ENCODE data around the gene RUNX1. TPM values are rescaled to one million over a fixed set of nuclear protein-coding genes. Genes with fewer than 3 reads are reported as not detected.

The RUNX1 gene
- total and polyA plus RNA-seq, 2 donors (not counting 1 experiment from before 2014, with no cell fraction given): 26.3 to 73.0 TPM

DNA sequence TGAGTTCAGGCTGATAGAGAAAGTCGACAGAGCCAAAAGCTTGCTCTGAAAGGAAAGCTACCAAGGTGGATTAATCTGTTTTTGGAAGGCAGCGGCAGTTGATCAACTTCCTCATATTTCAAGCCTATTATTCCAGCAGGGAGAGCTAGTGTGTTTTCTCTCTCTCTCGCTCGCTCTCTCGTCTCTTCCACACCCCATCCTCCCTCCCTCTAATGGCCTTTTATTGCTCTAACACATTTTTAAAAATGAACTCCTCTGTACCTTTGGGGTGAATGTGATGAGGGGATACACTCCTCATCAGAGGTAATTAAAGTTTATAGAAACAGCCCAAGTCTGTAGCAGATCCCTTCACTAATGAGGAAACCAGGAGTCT is 253.9 kb downstream of the RUNX1 start:
- no peaks in the 10 kb centered on the region for H3K4me1 Mint-ChIP-seq
- H2AFZ ChIP-seq (ENCODE audit: insufficient read depth, low read depth, low read length, poor library complexity, severe bottlenecking): no peak overlapping the region
- H3K4me3 Mint-ChIP-seq: no peak overlapping the region
- no peaks in the 10 kb centered on the region for H4K20me1 ChIP-seq (ENCODE audit: control insufficient read depth, insufficient read depth, low read length, poor library complexity, severe bottlenecking)
- no peaks in the 10 kb centered on the region for H3K27me3 ChIP-seq (replicated peaks in 1 of 4; ENCODE audit: control extremely low read depth in 1 of 4, control insufficient read depth in 3 of 4, insufficient read depth in 4 of 4, low read length in 3 of 4)
- H3K4me1 ChIP-seq (ENCODE audit: control insufficient read depth in 2 of 2, insufficient read depth in 2 of 2, low read length in 2 of 2): no peaks in the 10 kb centered on the region
- TF ChIP-seq, protein P1, sequence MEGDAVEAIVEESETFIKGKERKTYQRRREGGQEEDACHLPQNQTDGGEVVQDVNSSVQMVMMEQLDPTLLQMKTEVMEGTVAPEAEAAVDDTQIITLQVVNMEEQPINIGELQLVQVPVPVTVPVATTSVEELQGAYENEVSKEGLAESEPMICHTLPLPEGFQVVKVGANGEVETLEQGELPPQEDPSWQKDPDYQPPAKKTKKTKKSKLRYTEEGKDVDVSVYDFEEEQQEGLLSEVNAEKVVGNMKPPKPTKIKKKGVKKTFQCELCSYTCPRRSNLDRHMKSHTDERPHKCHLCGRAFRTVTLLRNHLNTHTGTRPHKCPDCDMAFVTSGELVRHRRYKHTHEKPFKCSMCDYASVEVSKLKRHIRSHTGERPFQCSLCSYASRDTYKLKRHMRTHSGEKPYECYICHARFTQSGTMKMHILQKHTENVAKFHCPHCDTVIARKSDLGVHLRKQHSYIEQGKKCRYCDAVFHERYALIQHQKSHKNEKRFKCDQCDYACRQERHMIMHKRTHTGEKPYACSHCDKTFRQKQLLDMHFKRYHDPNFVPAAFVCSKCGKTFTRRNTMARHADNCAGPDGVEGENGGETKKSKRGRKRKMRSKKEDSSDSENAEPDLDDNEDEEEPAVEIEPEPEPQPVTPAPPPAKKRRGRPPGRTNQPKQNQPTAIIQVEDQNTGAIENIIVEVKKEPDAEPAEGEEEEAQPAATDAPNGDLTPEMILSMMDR (IDR thresholded peaks at IDR 0.05): no peak
- no peak for TF ChIP-seq EZH2 (IDR thresholded peaks at IDR 0.05; ENCODE audit: borderline replicate concordance, insufficient read depth, low read depth, low read length, poor library complexity, severe bottlenecking)
- no peaks in the 10 kb centered on the region for H3K27me3 Mint-ChIP-seq
- no peak for DNase-seq
- no peaks in the 10 kb centered on the region for H3K9me3 Mint-ChIP-seq (ENCODE audit: insufficient read depth)
- H3K36me3 ChIP-seq (replicated peaks in 1 of 2; ENCODE audit: control extremely low read depth in 1 of 2, control insufficient read depth in 1 of 2, extremely low read depth in 1 of 2, insufficient read depth in 2 of 2, low read length in 1 of 2): peaks cover 0 to 64% of the 10 kb centered on the region in 2 experiments
- WGBS (ENCODE audit: insufficient coverage): no CpG with 5 or more reads among the region's 5 CpGs
- H3K9me3 ChIP-seq (ENCODE audit: control extremely low read depth in 1 of 3, control insufficient read depth in 2 of 3, insufficient read depth in 1 of 3, low read length in 2 of 3): peaks cover 0 to 10% (median 0%) of the 10 kb centered on the region in 3 donors
- intact Hi-C loops (cut with micrococcal nuclease): no loop called here
- ATAC-seq (ENCODE audit: low read depth): no peak
- no peak overlapping the region for H3K27ac Mint-ChIP-seq
- H3K79me2 ChIP-seq (ENCODE audit: control insufficient read depth, insufficient read depth, low read length): no peaks in the 10 kb centered on the region
- H3K4me3 ChIP-seq (ENCODE audit: control extremely low read depth in 1 of 5, extremely low read depth in 1 of 5, insufficient read depth in 1 of 5, low read depth in 2 of 5, low read length in 4 of 5): no peak overlapping the region
- ChIA-PET POLR2A (no interaction called here), CTCF (no interaction called here)
- H3K27ac ChIP-seq (ENCODE audit: low read length in 2 of 2): no peak overlapping the region
- H3K4me2 ChIP-seq (replicated peaks; ENCODE audit: low read depth, low read length, poor library complexity, severe bottlenecking): no peak overlapping the region
- H3K9ac ChIP-seq (ENCODE audit: low read length): no peak overlapping the region

DNA sequence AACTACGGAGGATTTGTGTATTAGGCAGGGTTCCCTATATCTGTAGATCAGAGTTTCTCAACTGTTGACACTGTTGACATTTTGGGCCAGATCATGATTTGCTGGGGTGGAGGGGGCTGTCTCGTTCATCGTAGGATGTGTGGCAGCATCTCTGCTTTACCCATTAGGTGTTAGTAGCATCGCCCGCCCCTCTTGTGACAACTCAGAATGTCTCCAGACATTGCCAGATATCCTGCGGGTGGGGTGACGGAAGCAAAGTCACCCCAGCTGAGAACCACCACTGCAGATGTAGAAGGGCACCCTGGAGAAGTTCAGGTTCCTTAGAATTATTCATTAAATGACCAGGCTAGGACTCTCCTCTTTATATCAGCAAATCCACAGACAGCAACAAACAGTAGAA is 254.4 kb downstream of the RUNX1 start:
- H3K4me1 Mint-ChIP-seq: no peaks in the 10 kb centered on the region
- no peak overlapping the region for H3K27ac Mint-ChIP-seq
- ATAC-seq (ENCODE audit: low read depth): no peak
- H4K20me1 ChIP-seq (ENCODE audit: control insufficient read depth, insufficient read depth, low read length, poor library complexity, severe bottlenecking): no peaks in the 10 kb centered on the region
- no peak for DNase-seq
- no peak overlapping the region for H3K27ac ChIP-seq (ENCODE audit: low read length in 2 of 2)
- no peak overlapping the region for H3K4me3 Mint-ChIP-seq
- no peak overlapping the region for H2AFZ ChIP-seq (ENCODE audit: insufficient read depth, low read depth, low read length, poor library complexity, severe bottlenecking)
- H3K9ac ChIP-seq (ENCODE audit: low read length): no peak overlapping the region
- 100% methylated on average over 6 of the region's 7 CpGs for WGBS (ENCODE audit: insufficient coverage)
- H3K27me3 Mint-ChIP-seq: no peaks in the 10 kb centered on the region
- H3K27me3 ChIP-seq (replicated peaks in 1 of 4; ENCODE audit: control extremely low read depth in 1 of 4, control insufficient read depth in 3 of 4, insufficient read depth in 4 of 4, low read length in 3 of 4): no peaks in the 10 kb centered on the region
- no peaks in the 10 kb centered on the region for H3K9me3 Mint-ChIP-seq (ENCODE audit: insufficient read depth)
- ChIA-PET CTCF (no interaction called here), POLR2A (no interaction called here)
- no peak overlapping the region for H3K4me2 ChIP-seq (replicated peaks; ENCODE audit: low read depth, low read length, poor library complexity, severe bottlenecking)
- H3K79me2 ChIP-seq (ENCODE audit: control insufficient read depth, insufficient read depth, low read length): no peaks in the 10 kb centered on the region
- H3K9me3 ChIP-seq (ENCODE audit: control extremely low read depth in 1 of 3, control insufficient read depth in 2 of 3, insufficient read depth in 1 of 3, low read length in 2 of 3): peaks cover 0 to 10% (median 0%) of the 10 kb centered on the region in 3 donors
- H3K36me3 ChIP-seq (replicated peaks in 1 of 2; ENCODE audit: control extremely low read depth in 1 of 2, control insufficient read depth in 1 of 2, extremely low read depth in 1 of 2, insufficient read depth in 2 of 2, low read length in 1 of 2): peaks cover 0 to 65% of the 10 kb centered on the region in 2 experiments
- TF ChIP-seq, protein P1 (IDR thresholded peaks at IDR 0.05): no peak
- TF ChIP-seq EZH2 (IDR thresholded peaks at IDR 0.05; ENCODE audit: borderline replicate concordance, insufficient read depth, low read depth, low read length, poor library complexity, severe bottlenecking): no peak
- H3K4me1 ChIP-seq (ENCODE audit: control insufficient read depth in 2 of 2, insufficient read depth in 2 of 2, low read length in 2 of 2): no peaks in the 10 kb centered on the region
- intact Hi-C loops (cut with micrococcal nuclease): no loop called here
- no peak overlapping the region for H3K4me3 ChIP-seq (ENCODE audit: control extremely low read depth in 1 of 5, extremely low read depth in 1 of 5, insufficient read depth in 1 of 5, low read depth in 2 of 5, low read length in 4 of 5)

All from B cell (primary cell).